ENCODE results near the gene TMEM209.
"Not testable (repeated sequence)": the region's sequence is repeated elsewhere in the genome, so short reads cannot be mapped to it uniquely, and the experiment has no call there.

The TMEM209 gene

GRCh38 chr7:130187360-130187759, 17.8 kb downstream of the TMEM209 start:
- peaks cover 84% of the 10 kb centered on the region for H3K36me3 ChIP-seq (ENCODE audit: insufficient read depth, low read length)
- no peak overlapping the region for H3K4me3 ChIP-seq
- TF ChIP-seq FOXP2 (optimal IDR thresholded peaks at IDR 0.05; ENCODE audit: control extremely low read depth, extremely low read length, insufficient read depth) (no peak), POLR2AphosphoS5 (IDR thresholded peaks at IDR 0.05; ENCODE audit: borderline replicate concordance, low read depth, low read length) (no peak), EZH2 (IDR thresholded peaks at IDR 0.05) (no peak)
- H3K9ac ChIP-seq (ENCODE audit: insufficient read length), result no peak overlapping the region
- H3K27ac ChIP-seq, result no peak overlapping the region
- no peaks in the 10 kb centered on the region for H3K9me3 ChIP-seq (ENCODE audit: low read depth, low read length)
- no peak for DNase-seq (ENCODE audit: low read depth, low spot score)

- not testable (repeated sequence) for H3K9me3 ChIP-seq (ENCODE audit: low read depth, low read length); H3K9ac ChIP-seq (ENCODE audit: insufficient read length); DNase-seq (ENCODE audit: low read depth, low spot score); H3K4me3 ChIP-seq; H3K27ac ChIP-seq
- peaks cover 78% of the 10 kb centered on the region for H3K36me3 ChIP-seq (ENCODE audit: insufficient read depth, low read length)
Measured at GRCh38 chr7:130184349-130184748, 20.9 kb downstream of the TMEM209 start.

GRCh38 chr7:130182990-130183389, 22.2 kb downstream of the TMEM209 start:
- no peaks in the 10 kb centered on the region for H3K9me3 ChIP-seq (ENCODE audit: low read depth, low read length)
- no peak for DNase-seq (ENCODE audit: low read depth, low spot score)
- H3K27ac ChIP-seq, result no peak overlapping the region
- H3K4me3 ChIP-seq, result no peak overlapping the region
- TF ChIP-seq EZH2 (IDR thresholded peaks at IDR 0.05) (no peak), FOXP2 (optimal IDR thresholded peaks at IDR 0.05; ENCODE audit: control extremely low read depth, extremely low read length, insufficient read depth) (no peak), POLR2AphosphoS5 (IDR thresholded peaks at IDR 0.05; ENCODE audit: borderline replicate concordance, low read depth, low read length) (no peak)
- H3K9ac ChIP-seq (ENCODE audit: insufficient read length), result no peak overlapping the region
- H3K36me3 ChIP-seq (ENCODE audit: insufficient read depth, low read length), result peaks cover 80% of the 10 kb centered on the region

GRCh38 chr7:130181263-130181605, 24.0 kb downstream of the TMEM209 start:
- Histone ChIP-seq H3K4me3 (no peak overlapping the region), H3K9me3 (ENCODE audit: low read depth, low read length) (no peaks in the 10 kb centered on the region), H3K9ac (ENCODE audit: insufficient read length) (no peak overlapping the region), H3K27ac (no peak overlapping the region), H3K36me3 (ENCODE audit: insufficient read depth, low read length) (peaks cover 79% of the 10 kb centered on the region)
- no peak for DNase-seq (ENCODE audit: low read depth, low spot score)
- TF ChIP-seq EZH2 (IDR thresholded peaks at IDR 0.05) (no peak), FOXP2 (optimal IDR thresholded peaks at IDR 0.05; ENCODE audit: control extremely low read depth, extremely low read length, insufficient read depth) (no peak), POLR2AphosphoS5 (IDR thresholded peaks at IDR 0.05; ENCODE audit: borderline replicate concordance, low read depth, low read length) (no peak)

- no peak for DNase-seq (ENCODE audit: low read depth, low spot score)
- Histone ChIP-seq H3K36me3 (ENCODE audit: insufficient read depth, low read length) (peaks cover 74% of the 10 kb centered on the region), H3K9ac (ENCODE audit: insufficient read length) (no peak overlapping the region), H3K27ac (no peak overlapping the region), H3K9me3 (ENCODE audit: low read depth, low read length) (no peaks in the 10 kb centered on the region), H3K4me3 (no peak overlapping the region)
- no peak for TF ChIP-seq EZH2 (IDR thresholded peaks at IDR 0.05)
- no peak for TF ChIP-seq FOXP2 (optimal IDR thresholded peaks at IDR 0.05; ENCODE audit: control extremely low read depth, extremely low read length, insufficient read depth)
- TF ChIP-seq POLR2AphosphoS5 (IDR thresholded peaks at IDR 0.05; ENCODE audit: borderline replicate concordance, low read depth, low read length), result no peak
Measured at GRCh38 chr7:130180571-130181262, 24.5 kb downstream of the TMEM209 start.

GRCh38 chr7:130179631-130180030, 25.6 kb downstream of the TMEM209 start:
- H3K36me3 ChIP-seq (ENCODE audit: insufficient read depth, low read length), result peaks cover 73% of the 10 kb centered on the region
- TF ChIP-seq EZH2 (IDR thresholded peaks at IDR 0.05), result no peak
- no peak for TF ChIP-seq POLR2AphosphoS5 (IDR thresholded peaks at IDR 0.05; ENCODE audit: borderline replicate concordance, low read depth, low read length)
- TF ChIP-seq FOXP2 (optimal IDR thresholded peaks at IDR 0.05; ENCODE audit: control extremely low read depth, extremely low read length, insufficient read depth), result no peak

GRCh38 chr7:130178251-130178650, 27.0 kb downstream of the TMEM209 start:
- H3K36me3 ChIP-seq (ENCODE audit: insufficient read depth, low read length), result peaks cover 73% of the 10 kb centered on the region
- no peak overlapping the region for H3K9ac ChIP-seq (ENCODE audit: insufficient read length)
- no peak overlapping the region for H3K27ac ChIP-seq
- no peaks in the 10 kb centered on the region for H3K9me3 ChIP-seq (ENCODE audit: low read depth, low read length)
- DNase-seq (ENCODE audit: low read depth, low spot score), result no peak
- H3K4me3 ChIP-seq, result no peak overlapping the region
- TF ChIP-seq EZH2 (IDR thresholded peaks at IDR 0.05) (no peak), POLR2AphosphoS5 (IDR thresholded peaks at IDR 0.05; ENCODE audit: borderline replicate concordance, low read depth, low read length) (no peak), FOXP2 (optimal IDR thresholded peaks at IDR 0.05; ENCODE audit: control extremely low read depth, extremely low read length, insufficient read depth) (no peak)

More at GRCh38 chr7:130179631-130180030, 25.6 kb downstream of the TMEM209 start:
- Histone ChIP-seq H3K9ac (ENCODE audit: insufficient read length) (no peak overlapping the region), H3K9me3 (ENCODE audit: low read depth, low read length) (no peaks in the 10 kb centered on the region), H3K27ac (no peak overlapping the region), H3K4me3 (no peak overlapping the region)
- DNase-seq (ENCODE audit: low read depth, low spot score), result no peak

GRCh38 chr7:130174237-130174959, 30.8 kb downstream of the TMEM209 start:
- H3K9ac ChIP-seq (ENCODE audit: insufficient read length), result no peak overlapping the region
- TF ChIP-seq POLR2AphosphoS5 (IDR thresholded peaks at IDR 0.05; ENCODE audit: borderline replicate concordance, low read depth, low read length) (no peak), FOXP2 (optimal IDR thresholded peaks at IDR 0.05; ENCODE audit: control extremely low read depth, extremely low read length, insufficient read depth) (no peak), EZH2 (IDR thresholded peaks at IDR 0.05) (no peak)
- no peak overlapping the region for H3K4me3 ChIP-seq
- H3K36me3 ChIP-seq (ENCODE audit: insufficient read depth, low read length), result peaks cover 72% of the 10 kb centered on the region
- no peak for DNase-seq (ENCODE audit: low read depth, low spot score)
- H3K27ac ChIP-seq, result no peak overlapping the region
- H3K9me3 ChIP-seq (ENCODE audit: low read depth, low read length), result no peaks in the 10 kb centered on the region

Data from SK-N-MC (cell line).